Skin epidermis (tissue), 12 donors: ENCODE data around the gene STAT5A.
"Not testable (repeated sequence)": the region's sequence is repeated elsewhere in the genome, so short reads cannot be mapped to it uniquely, and the experiment has no call there.

Source experiments
- H3K27ac ChIP-seq, 21 experiments: fragments of 200-600 bp; sonication (generic) in 11 of 21; one replicate each; pipeline ENCODE4 v1.5.0; 2020; ENCODE audit warnings: mild to moderate bottlenecking in 3 of 21, inconsistent platforms in 2 of 21, moderate library complexity in 2 of 21
- H3K4me3 ChIP-seq, 7 experiments: fragments of 200-600 bp; sonication (generic) in 2 of 7; one replicate each; pipeline ENCODE4 v1.5.0; 2020; ENCODE audit warnings: inconsistent platforms in 2 of 7, mild to moderate bottlenecking in 2 of 7, moderate library complexity in 1 of 7

STAT5A gene

DNA sequence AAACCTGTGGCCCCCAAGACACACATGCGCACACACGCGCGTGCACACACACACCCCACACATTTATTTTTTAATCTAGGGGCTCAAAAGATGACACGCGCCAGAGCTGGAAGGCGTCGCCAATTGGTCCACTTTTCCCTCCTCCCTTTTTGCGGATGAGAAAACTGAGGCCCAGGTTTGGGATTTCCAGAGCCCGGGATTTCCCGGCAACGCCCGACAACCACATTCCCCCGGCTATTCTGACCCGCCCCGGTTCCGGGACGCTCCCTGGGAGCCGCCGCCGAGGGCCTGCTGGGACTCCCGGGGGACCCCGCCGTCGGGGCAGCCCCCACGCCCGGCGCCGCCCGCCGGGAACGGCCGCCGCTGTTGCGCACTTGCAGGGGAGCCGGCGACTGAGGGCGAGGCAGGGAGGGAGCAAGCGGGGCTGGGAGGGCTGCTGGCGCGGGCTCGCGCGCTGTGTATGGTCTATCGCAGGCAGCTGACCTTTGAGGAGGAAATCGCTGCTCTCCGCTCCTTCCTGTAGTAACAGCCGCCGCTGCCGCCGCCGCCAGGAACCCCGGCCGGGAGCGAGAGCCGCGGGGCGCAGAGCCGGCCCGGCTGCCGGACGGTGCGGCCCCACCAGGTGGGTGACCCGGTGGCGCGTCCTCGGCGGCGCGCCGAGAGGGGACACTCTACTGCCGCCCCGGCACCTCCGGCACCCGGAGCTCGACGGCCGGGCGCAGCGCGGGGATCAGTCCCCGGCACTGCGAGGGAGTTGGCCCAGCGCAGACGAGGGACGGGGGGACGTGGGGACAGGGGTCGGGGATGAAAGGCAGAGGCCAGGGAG is at the start of gene STAT5A:
Gene STAT5A, plus strand, starts transcription at position 522 of the 826 bp plus-strand sequence. CDS start 914 bp downstream, outside the sequence.
- peak within 1 kb of the TSS; percentile 49 to 68 (median 56) for H3K4me3 ChIP-seq
- peak within 1 kb of the TSS; percentile 39 to 98 (median 90) for H3K27ac ChIP-seq

DNA sequence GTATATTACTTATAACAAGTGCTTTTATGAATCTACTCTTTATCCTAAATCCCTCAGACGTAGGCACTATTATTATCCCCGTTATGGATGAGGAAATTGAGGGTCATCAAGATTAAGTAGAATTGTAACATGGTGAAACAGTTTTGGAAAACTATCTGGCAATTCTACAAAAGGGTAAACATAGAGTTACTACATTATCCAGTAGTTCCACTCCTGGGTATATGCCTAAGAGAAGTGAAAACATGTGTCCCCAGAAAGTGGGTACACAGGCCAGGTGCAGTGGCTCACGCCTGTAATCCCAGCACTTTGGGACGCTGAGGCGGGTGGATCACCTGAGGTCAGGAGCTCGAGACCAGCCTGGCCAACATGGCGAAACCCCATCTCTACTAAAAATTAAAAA is 48.7 kb upstream of the STAT5A start:
- not testable (repeated sequence) for H3K4me3 ChIP-seq, H3K27ac ChIP-seq

DNA sequence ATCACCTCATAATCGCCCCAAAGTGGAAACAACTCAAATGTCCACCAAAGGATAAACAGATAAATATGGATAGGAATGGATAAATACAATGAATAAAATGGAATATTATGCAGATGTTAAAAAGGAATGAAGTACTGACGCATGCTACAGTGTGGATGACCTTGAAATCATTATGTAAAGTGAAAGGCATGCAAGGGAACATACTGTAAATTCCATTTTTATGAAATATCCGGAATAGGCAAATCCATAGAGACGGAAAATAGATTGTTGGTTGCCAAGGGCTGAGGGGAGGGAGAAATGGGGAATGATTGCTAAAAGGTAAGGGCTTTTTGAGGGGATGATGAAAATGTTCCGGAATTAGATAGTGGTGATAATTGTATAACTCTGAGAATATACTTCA is 48.1 kb upstream of the STAT5A start:
- Histone ChIP-seq H3K4me3 (no peak overlapping the region), H3K27ac (no peak overlapping the region)

DNA sequence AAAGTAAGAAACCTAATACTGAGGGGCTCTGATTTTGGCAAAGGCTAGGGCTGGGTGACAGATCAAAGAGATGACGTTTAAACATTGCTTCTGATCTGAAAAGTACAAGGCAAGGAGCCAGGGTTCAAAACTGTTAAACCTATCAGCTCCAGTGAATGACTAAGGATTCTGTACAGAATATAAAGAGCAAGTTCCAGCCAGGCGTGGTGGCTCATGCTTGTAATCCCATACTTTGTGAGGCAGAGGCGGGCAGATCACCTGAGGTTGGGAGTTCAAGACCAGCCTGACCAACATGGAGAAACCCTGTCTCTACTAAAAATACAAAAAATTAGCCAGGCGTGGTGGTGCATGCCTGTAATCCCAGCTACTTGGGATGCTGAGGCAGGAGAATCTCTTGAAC is 47.4 kb upstream of the STAT5A start:
- not testable (repeated sequence) for H3K4me3 ChIP-seq, H3K27ac ChIP-seq

DNA sequence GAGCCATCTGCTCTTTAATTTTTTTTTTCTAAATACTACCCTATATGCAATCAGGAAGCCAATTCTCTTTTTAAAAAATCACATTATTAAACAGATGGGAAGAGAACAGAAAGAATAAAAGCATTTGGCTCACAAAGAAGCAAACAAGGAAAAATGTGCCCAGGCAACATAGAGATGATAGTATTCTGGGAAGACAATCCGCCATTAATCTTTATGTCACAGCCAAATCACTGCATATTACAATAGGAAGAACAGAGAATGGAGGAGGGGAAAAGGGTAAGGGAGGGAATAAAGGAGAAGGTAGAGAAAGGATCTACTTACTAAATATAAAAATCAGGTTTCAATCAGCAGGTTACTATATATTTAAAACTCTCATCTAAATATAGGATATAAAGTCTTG is 46.4 kb upstream of the STAT5A start:
- Histone ChIP-seq H3K27ac (no peak overlapping the region), H3K4me3 (no peak overlapping the region)

DNA sequence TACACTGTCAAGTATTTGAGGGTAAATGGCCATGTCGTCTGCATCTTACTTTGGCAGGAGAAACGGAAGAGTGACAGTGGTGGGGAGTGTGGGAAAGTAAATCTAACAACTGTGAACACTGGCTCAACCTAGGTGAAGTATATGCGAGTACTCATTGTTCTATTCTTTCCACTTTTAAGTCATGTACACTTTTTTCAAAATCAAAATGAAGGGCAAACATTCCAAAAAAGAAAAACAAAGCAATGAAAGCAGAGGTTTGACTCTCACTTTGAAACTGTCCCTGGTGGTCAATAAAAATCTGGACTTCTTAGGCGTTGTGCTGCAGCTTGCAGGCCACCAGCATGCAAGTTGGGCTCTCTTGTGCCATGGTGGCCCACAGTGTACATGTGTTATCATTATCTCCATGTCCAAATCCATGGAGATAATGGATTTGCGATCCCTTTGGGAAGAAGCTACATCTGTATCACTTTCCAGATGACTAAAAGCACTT is 44.8 kb upstream of the STAT5A start:
- Histone ChIP-seq H3K4me3 (no peak overlapping the region), H3K27ac (no peak overlapping the region)

DNA sequence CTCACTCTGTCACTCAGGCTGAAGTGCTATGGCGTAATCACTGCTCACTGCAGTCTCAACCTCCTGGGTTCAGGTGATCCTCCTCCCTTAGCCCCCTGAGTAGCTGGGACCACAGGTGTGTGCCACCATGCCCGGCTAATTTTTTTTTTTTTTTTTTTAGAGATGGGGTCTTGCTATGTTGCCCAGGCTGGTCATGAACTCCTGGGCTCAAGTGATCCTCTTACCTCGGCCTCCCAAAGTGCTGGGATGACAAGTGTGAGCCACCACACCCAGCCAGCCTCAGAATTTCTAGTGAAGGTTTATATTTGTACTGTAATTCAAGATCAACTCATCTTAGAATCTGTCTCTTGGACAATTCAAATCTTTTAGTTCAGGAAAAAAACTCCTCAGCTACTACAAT is 44.2 kb upstream of the STAT5A start:
- H3K4me3 ChIP-seq, H3K27ac ChIP-seq: not testable (repeated sequence)

DNA sequence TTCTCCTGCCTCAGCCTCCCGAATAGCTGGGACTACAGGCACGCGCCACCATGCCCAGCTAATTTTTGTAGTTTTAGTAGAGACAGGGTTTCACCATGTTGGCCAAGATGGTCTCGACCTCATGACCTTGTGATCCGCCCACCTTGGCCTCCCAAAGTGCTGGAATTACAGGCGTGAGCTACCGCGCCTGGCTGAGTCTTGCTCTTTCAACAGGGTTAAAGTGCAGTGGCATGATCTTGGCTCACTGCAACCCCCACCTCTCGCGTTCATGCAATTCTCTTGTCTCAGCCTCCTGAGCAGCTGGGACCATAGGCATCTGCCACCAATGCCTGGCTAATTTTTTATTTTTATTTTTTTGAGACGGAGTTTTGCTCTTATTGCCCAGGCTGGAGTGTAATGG is 43.1 kb upstream of the STAT5A start:
- H3K4me3 ChIP-seq, H3K27ac ChIP-seq: not testable (repeated sequence)

DNA sequence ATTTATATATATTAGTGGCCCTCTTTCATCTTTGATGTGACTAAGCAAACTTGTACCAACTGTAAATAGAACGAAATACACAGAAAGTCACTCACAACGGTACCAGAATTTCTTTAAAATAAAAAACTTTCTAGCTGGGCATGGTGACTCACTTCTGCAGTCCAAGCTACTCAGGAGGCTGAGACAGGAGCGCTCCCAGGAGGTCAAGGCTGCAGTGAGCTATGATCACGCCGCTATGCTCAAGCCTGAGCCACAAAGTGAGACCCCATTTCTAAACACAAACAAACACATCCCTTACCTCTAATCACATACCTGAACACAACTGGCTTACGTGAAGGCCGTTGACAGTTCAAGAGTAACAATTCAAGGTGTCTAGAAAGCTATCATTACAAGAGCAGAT is 41.8 kb upstream of the STAT5A start:
- H3K27ac ChIP-seq: peak overlapping the region in 12 of 21 experiments; percentile 1 to 97 (median 90)

DNA sequence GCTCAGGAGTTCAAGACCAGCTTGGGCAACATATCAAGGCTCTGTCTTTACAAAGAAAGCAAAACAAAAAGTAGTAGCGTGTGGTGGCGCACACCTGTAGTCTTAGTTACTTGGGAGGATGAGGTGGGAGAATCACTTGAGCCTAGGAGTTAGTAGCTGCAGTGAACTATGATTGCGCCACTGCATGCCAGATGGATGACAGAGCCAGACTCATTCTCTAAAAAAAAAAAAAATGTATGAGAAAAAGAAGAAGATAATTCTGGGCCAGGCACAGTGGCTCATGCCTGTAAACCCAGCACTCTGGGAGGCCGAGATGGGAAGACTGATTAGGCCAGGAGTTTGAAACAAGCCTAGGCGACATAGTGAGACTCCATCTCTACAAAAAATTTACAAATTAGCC is 40.6 kb upstream of the STAT5A start:
- Histone ChIP-seq H3K27ac (peak overlapping the region in 19 of 21 experiments; percentile 70 to 97 (median 90)), H3K4me3 (no peak overlapping the region)

More for the DNA sequence above, 41.8 kb upstream of the STAT5A start:
- H3K4me3 ChIP-seq: no peak overlapping the region

DNA sequence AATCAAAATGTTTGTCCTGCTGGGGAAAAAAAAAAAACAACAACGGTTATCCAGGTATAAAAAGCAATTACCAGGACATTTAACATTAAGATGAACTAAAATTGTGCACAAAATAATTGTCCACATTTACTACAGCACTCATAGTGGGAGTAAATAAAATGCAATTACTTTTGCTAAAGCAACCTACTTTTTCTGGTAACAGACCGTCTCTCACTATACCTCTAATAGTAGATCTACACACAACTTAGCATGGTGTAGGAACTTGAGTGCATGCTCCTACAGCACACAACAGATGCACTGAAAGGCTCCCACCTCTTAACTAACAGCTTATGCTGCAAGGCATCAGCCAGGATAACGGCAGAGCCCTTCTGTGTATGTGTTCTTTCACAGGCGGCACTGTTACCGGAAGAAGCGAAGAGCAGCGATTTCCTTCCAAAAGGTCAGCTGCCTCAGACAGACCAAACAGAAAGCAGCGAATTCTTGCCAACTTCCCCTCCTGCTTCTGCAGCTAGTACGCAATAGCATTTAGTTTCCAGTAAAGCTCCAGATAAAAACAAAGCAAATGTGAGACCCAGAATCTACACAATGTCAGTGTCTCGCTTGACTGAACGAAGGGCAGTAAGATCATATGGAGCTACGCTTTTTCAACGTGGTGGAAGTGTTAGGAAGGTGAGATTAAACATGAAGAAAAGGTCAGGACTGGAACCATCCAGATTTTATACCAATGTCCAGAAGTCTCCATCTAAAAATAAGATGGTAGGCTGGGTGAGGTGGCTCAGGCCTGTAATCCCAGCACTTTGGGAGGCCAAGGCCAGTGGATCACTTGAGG is 39.7 kb upstream of the STAT5A start:
- H3K4me3 ChIP-seq: peak overlapping the region in 4 of 7 experiments; percentile 0 to 21 (median 6)
- peak overlapping the region; percentile 59 to 97 (median 90) for H3K27ac ChIP-seq

DNA sequence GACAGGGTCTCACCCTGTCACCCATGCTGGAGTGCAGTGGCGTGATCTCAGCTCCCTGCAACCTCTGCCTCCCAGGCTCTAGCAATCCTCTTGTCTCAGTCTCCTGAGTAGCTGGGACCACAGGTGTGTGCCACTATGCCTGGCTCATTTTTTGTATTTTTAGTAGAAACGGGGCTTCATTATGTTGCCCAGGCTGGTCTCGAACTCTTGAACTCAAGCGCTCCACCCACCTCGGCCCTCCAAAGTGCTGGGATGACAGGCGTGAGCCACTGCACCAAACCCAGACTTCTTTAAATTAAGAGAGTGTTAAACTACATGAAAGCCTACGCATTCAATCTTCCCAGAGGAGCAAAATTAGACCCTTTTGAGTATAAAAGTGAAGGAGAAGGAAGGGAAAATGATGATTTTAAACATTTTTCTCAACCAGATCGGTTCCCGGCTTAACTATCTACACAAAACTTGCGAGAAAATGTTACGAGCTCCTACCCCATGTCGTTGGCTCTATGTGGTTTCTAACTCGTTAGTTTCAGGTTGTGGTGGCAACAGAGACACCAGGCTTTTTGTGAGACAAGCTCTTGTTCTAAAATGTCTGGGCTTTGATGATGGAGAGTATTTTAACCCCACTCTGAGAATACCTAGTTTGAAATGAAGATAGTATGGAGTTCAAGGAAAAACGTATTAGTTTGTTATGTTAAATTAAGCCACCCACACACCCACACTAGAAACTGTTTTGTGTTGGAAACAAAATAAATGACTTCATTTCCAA is 38.4 kb upstream of the STAT5A start:
- Histone ChIP-seq H3K27ac (peak overlapping the region in 19 of 21 experiments; percentile 81 to 97 (median 91)), H3K4me3 (no peak overlapping the region)

DNA sequence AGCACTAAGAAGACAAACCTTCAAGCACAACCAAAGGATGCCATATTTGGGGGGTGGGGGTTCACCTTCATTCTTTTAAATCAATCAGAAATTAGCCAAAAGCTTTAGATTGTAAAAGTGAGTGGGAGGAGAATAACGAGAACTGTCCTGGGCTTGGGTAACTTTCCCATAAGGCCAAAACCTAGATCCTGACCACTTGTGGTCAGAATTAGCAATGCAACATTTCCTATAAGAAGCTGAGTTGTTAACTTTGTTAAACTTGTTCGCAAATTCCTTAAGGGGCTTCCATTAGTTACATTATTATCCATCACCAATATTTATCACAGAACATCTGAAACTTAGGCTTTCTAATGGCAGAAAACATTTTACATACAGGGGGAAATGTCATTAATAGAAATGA is 37.2 kb upstream of the STAT5A start:
- H3K4me3 ChIP-seq: no peak overlapping the region
- peak overlapping the region in 7 of 21 experiments; percentile 24 to 91 (median 40) for H3K27ac ChIP-seq

DNA sequence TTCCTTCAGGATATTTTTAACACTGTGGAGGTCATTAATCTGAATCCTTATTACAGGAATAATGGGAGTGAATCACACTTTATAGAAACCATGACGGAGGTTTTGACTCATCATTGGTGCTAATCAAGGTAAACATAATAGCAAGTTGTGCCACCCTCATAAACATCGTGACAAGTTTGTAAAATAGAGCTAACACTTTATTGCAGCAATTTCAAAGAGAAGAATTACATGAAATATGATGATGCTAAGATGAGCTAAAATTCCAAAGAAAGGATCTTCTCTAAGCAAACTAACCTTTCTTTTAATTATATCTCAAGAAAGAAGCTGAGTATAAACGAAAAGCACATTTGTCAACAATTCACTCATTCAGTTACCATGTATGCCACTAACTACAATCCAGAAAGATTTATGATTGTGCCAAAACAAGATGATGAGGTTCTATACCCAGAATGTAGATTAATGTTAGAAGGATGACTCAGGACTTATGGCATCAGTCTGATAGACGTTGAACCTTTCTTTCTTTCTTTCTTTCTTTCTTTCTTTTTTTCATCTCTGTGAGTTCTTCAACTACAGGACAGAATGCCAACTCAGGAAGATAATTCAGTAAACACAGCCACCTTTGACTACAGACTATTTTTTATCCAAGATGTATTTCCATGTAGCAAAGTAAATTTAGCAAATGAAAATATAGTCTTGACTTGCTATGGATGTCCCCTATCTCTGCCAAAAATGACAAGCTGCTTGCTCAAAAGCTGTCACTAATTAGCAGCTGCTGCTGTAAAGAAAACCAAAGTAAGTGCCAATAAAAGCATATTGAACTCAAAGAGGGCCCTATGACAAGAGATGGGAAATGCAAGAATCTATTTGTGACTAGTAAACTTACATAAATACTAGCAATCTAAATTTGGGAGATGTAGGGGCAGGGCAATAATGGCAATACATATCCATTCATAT is 35.4 kb upstream of the STAT5A start:
- Histone ChIP-seq H3K27ac (peak overlapping the region in 7 of 21 experiments; percentile 0 to 62 (median 22)), H3K4me3 (no peak overlapping the region)

DNA sequence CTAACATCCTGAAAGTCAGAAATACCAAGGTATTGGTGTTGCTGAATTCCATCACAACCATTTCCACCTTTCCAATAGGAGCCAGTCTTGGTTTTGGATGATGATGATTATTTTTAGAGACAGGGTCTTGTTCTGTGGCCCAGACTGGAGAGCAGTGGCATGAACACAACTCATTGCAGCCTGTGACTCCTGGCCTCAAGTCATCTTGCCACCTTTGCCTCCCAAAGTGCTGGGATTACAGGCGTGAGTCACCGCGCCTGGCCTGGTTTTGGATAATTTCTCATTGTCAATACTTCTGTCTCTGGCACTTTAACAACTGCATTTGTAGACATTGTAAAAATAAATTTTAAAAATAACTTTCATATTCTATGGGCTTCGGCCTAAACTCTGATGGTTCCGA is 34.7 kb upstream of the STAT5A start:
- H3K4me3 ChIP-seq: no peak overlapping the region
- peak overlapping the region in 4 of 21 experiments; percentile 0 to 61 (median 24) for H3K27ac ChIP-seq

DNA sequence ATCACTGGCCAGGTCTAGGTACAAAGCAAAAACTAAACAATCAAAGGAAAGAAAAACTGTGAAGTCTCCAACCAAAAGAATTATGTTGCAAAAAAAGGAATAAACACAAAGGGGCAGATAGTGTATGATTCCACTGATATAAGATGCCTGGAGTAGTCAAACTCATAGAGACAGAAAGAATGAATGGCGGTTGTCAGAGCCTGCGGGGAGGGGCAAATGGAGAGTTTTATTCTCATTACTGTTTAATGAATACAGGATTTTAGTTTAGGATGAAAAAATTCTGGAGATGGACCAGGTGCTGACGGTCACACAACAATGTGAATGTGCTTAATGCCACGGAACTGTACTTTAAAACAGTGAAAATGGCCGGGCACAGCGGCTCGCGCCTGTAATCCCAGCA is 32.9 kb upstream of the STAT5A start:
- no peak overlapping the region for H3K27ac ChIP-seq

DNA sequence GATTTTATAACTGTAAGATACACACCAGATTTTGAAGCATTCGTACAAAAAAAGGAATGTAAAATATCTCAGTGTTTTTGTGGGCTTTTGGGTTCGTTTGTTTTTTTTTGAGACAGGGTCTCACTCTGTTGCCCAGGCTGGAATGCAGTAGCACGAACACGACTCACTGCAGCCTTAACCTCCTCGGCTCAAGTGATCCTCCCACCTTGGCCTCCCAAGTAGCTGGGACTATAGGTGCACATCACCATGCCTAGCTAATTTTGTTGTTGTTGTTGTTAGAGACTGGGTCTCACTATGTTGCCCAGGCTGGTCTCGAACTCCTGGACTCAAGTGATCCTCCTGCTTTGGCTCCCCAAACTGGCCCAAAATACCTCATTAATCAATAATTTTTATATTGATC is 28.0 kb upstream of the STAT5A start:
- Histone ChIP-seq H3K27ac (no peak overlapping the region), H3K4me3 (no peak overlapping the region)

More for the DNA sequence above, 32.9 kb upstream of the STAT5A start:
- H3K4me3 ChIP-seq: no peak overlapping the region

DNA sequence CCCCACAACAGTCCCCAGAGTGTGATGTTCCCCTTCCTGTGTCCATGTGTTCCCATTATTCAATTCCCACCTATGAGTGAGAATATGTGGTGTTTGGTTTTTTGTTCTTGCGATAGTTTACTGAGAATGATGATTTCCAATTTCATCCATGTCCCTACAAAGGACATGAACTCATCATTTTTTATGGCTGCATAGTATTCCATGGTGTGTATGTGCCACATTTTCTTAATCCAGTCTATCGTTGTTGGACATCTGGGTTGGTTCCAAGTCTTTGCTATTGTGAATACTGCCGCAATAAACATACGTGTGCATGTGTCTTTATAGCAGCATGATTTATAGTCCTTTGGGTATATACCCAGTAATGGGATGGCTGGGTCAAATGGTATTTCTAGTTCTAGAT is 23.9 kb upstream of the STAT5A start:
- not testable (repeated sequence) for H3K27ac ChIP-seq, H3K4me3 ChIP-seq

DNA sequence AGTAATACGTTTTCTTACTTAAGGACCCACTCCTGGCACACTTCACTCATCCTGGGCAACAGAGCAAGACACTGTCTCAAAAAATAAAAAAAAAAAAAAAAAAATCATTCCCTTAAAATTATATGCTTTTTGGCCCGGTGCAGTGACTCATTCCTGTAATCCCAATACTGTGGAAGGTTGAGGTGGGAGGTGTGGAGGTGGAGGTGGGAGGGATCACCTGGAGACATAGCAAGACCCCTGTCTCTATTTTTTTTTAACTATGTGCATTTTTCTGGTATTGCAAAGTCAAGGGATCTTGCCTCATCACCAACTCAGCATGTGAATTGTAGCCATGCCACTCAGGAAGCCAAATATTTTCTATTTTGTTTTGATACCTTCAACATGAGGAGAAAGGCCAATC is 21.8 kb upstream of the STAT5A start:
- Histone ChIP-seq H3K27ac (peak overlapping the region in 3 of 21 experiments; percentile 18 to 37 (median 28)), H3K4me3 (no peak overlapping the region)
